ENCODE data around the gene CRHR2.
"Not testable (repeated sequence)": the region's sequence is repeated elsewhere in the genome, so short reads cannot be mapped to it uniquely, and the experiment has no call there.

The CRHR2 gene

GRCh38 chr7:30682212-30683083 is at the start of gene CRHR2:
CRHR2 (minus strand) TSS chr7:30682456; CDS start chr7:30682280, 176 bp downstream.
- no peak for DNase-seq

DNA sequence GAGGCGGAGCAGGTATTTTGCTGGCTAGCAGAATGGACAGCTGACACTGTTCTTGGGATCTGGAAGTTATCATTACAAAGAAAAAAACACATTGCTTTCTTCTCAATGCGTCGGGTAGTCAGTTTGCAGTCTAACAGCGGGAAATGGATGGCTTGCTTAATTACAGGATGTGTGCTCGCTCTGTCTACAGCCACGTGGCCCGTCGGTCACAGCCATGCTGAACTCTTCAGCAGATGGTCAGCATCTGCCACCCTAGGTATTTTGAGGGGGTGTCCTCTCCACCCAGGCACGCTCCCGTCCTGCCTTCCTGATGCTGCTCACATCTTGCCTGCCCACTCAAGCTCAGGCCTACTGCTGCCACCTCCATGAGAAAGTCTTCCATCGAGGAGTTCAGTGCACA is 49.3 kb upstream of the CRHR2 start:
- no peak for DNase-seq

GRCh38 chr7:30730996-30731395 is 48.7 kb upstream of the CRHR2 start:
- DNase-seq, result no peak

DNA sequence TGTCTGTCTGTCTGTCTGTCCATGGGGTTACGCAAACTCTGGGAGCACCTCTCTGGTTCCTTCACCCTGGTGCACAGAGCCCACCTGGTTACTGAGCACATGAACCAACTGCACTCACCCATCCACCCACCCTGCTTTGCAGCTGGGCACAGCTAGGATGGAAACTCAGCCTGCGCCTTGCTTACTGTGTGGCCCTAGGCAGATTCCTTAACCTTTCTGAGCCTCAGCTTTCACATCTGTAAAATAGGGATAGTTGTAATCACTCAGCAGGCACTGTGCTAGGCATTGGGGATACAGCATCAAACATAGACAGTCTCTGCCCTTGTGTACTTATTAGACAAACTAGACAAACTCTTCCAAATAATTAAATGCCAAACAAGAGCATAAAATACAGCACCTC is 47.8 kb upstream of the CRHR2 start:
- no peak for DNase-seq

DNA sequence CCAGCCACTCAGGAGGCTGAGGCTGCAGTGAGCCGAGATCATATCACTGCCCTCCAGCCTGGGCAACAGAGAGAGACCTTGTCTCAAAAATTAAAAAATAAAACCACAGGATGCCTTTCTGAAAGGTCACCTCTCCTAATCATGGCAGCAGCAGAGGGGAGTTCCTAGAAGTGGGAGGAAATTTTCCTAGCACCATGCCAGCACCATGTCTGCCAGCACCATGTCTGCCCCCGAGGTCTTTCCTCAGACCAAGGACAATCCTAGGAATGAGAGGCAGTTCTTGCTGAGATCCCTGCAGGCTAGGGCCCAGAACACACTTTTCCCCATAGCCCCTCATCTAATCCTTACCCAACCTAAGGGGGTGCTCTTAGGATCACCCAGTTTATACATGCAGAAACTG is 47.4 kb upstream of the CRHR2 start:
- DNase-seq, result no peak

DNA sequence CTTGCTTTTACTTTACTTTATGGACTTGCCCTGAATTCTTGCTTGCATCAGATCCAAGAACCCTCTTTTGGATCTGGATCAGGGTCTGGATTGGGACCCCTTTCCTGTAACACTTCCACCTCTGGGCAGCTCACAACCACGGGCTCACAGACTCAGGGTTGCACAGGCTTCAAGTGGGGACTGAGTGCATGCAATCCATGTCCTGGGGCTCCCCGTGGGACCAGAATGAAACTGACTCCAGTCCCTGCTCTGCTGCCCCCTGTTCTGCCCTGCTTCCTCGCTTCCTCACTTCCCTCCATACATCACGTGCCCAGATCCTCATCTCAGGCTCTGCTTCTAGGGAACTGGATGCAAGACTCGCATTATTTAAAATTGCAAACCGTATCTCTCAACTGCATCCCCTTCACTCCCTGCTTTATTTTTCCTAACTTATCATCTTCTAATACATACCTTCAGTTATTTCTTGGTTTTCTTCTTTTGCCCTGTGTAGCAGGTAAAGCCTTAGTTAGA is 46.4 kb upstream of the CRHR2 start:
- DNase-seq, result no peak

GRCh38 chr7:30727061-30727945 is 45.0 kb upstream of the CRHR2 start:
- DNase-seq, result no peak

GRCh38 chr7:30726296-30727006 is 44.2 kb upstream of the CRHR2 start:
- no peak for DNase-seq

DNA sequence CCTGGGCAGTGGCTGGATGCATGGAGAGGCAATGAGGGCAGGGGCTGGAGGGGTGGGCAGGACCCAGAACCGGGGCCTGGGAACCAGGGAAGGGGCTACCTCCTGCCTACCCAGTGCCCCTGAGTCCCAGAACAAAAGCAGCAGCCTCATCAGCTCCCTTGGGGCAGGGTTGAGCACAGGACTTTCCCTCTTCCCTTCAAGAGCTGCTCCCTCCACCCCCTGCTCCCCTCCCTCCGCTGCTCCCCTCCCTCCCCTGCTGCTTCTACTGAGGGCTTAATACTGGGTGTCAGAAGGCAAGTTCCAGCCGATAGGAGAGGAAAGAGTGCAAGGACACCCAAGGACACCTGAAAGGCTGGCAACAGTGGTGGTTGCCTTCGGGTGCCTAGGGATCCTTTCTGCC is 41.5 kb upstream of the CRHR2 start:
- no peak for DNase-seq

DNA sequence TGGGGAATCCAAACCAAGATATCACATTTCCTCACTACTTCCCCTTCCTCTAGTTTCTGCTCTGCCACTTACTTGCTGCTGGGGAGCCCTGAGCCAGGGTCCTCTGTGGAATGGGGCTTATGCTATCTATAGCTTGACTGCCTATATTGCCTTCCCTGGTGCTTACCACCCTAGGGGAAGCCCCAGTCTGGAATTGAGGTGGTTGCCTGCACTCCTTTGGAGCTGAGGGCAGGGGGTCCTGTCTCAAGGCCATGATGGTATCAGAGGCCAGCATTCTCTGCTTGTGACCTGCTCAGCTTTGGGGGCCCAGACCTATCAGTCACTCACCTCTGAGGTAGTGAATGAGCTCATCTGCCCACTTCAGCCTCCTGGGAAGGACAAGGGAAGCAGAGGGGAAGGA is 40.4 kb upstream of the CRHR2 start:
- no peak for DNase-seq

DNA sequence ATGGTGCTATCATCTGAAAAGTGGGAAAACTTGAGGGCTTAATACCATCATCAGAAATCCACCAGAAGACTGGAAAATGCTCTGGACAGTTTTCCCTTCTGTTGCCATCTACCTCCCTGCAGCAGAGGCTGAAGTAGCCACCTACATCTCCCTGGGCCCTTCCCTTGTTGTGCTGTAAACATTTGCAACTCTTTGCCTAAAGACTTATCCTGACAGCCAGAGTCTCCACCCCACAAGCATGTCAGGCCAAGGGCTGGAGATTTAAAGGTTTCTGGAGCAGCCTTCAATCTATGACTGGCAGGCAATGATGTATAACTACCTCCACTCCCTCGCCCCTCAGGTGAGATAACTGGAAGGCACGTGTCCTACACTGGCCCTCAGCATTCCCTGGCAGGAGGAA is 39.9 kb upstream of the CRHR2 start:
- DNase-seq, result no peak

GRCh38 chr7:30721211-30721610 is 39.0 kb upstream of the CRHR2 start:
- DNase-seq, result no peak

DNA sequence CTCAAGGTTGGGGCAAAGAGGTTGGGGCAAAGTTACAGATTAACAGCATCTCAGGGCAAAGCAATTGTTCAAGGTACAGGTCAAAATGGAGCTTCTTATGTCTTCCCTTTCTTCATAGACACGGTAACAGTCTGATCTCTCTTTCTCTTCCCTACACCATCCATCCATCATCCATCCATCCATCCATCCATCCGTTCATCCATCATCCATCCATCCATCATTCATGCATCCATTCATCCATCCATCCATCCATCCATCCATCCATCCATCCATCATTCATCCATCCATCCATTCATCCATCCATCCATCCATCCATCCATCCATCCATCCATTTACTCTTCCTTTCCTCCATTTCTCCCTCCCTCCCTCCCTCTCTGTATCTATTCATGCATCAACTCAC is 37.2 kb upstream of the CRHR2 start:
- not testable (repeated sequence) for DNase-seq

DNA sequence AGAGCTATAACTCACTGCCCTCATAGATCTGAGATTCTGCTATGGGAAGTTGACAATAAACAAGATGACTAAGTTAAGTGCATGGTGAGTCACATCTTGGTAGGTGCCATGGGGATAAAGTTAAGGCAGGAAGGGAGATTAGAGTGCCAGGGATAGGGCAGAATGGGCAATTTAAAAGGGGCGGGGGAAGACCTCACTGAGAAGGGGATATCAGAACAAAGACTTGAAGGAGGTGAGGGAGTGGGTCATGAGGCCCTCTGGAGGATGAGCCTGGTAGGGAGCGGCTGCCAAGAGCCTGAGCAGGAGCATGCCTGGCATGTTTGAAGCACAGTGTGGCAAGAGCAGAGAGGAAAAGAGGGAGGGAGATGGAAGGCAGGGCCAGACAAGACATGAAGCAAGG is 34.9 kb upstream of the CRHR2 start:
- DNase-seq, result no peak

DNA sequence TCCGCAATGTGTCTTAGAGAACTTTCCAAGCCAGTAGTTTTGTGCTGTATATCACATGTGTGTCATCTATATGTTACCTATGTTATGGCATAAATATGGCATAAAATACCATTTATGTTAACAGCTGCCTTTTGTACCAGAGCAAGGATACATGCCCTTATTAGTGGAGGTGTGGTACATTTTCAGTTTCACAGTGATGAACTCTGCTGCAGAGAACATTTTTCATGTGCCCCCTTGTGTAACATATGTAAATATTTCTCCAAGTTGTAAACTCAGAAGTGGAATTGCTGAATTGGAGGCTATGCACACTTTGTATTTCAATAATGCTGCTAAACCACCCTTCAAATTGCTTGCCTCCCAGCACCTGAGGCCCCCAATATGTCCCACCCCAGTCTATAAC is 31.9 kb upstream of the CRHR2 start:
- no peak for DNase-seq

DNA sequence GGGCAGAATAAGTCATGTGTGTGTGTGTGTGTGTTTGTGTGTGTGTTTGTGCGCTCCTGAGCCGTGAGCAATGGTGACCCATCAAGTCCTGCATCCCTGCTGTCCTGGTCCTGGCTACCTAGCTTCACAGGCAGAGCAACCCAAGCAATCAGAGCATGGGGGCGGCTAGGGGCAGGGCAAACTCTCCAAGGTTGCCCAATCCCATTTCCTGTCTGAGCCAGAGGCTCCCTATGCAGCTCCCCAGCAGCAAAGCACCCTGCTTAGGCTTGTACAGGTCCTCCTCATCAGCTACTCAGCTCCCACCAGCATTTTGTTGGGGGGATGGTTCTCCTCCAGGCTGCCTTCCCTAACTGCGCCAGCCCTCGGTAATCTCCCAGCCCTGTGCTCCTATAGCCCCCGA is 31.1 kb upstream of the CRHR2 start:
- no peak for DNase-seq

DNA sequence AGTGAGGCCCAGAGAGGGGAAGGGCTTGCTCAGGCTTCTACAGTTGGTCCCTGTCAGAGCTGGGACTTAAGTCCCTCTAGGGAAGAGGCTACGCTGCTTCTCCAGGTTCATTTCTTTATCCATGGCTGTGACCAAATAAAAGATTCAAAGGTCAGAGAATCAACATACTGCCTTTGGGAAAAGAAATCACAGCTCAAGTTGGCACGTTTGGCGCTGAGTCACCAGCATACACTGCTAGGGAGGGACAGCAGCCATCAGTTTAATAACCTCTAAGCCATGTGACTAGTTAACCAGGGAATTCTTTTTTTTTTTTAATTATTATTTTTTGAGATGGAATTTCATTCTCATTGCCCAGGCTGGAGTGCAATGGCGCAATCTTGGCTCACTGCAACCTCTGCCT is 28.4 kb upstream of the CRHR2 start:
- no peak for DNase-seq

DNA sequence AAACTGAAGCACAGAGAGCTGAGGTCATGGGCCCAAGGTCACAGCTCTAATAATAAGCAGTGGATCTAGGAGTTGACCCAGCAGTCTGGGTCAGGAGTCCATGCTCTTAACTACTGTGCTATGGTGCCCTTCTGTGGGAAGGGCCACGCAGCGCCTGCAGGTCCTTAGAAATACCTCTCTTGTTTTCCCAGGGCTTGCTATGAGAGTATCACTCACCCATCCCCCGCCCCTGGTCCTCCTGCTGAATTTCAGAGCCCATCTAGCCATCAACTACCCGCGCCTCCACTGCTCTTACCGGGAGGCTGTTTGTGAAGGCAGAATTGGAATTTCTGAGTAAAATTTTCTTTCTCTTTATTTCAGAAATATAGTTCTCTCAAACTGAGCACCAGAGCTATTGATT is 27.3 kb upstream of the CRHR2 start:
- no peak for DNase-seq

DNA sequence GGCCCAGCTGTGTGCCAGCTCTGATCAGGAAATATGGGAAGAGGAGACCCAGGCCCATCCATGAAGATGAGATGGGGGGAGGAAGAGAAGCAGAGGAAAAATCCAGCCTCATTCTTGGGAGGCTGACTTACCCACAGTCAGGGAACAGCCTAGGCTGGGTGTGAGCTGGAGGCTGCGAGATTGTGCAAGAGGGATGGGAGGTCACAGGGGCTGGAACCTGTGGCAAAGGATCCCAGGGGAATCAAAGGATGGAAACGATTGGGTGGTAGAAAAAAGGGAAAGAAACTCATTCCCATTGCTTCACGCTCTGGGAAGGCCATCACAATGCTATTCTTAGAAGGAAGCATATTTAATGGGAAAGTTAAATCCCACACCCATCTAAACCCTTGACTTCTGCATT is 26.7 kb upstream of the CRHR2 start:
- no peak for DNase-seq

- no peak for DNase-seq
Measured at GRCh38 chr7:30708412-30708811, 26.2 kb upstream of the CRHR2 start.

DNA sequence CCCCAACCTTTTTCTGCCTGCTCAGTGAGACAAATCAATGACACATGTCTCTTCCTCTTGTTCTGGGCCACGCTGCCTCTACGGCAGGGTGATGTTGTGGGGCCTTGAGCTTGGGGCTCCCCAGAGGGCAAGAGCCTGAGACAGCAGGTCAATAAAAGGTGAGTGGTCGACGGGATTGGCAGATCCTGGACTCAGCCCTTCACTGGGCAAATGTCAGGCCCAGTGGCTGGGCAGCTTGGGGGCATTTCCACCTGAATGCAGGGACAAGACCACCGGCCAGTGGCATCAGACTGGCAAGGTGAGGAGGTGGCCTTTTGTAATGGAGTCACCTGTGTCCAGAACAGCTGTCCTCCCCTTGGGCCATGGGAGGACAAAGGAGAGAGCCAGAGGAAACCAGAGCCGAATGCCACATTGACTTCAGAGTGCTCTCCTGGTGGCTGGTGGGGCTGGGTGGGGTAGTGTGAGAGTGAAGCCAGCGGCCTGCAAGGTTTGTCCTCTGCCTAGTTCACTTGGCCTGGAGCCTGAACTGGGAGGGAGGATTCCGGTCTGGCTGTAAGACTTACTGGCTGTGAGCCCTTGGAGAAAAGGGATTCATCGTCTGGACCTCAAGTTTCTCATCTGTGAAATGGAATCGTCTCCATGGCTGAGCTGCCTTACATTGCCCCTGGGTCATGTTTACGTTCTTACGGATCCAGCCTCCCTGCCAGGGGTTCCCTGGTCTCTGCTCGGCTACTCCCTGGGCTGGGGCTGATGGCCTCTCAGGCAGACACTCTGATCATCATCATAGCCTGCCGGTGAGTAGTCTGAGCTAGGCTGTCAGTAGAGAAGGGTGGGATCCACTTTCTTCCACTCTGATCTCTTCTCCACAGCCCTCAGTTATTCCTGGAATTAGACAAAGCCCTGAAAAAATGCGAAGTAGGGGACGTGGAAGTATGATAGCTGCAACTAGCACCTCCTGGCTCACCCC is 25.4 kb upstream of the CRHR2 start:
- no peak for DNase-seq

DNA sequence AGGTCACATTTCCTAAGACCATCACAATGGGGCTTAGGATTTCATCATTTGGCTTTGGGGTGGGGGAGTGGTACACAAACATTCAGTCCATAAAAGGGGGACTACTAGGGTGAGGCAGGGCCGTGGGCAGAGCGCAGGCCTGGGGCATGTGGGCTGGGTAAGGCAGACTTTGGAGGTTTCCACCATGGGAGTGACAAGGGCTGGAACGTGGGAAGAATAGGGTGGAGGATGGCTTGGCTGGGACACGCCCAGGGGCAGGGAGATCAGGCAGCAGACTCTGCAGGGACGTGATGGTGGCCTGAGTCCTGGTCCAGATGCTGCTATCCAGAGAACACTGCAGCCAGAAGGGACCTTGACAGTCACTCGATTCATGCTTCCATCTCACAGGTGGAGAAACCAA is 24.7 kb upstream of the CRHR2 start:
- no peak for DNase-seq
